PC-3 (cell line): ENCODE data around the gene HOPX. TPM values are rescaled to one million over a fixed set of nuclear protein-coding genes. Genes with fewer than 3 reads are reported as not detected.

ENCODE experiments used
- ATAC-seq: fragments of 200-7000 bp; cut with Tn5 transposase; 2 replicates; pipeline ENCODE4 v1.9.1; 2020; ENCODE audit warnings: mild to moderate bottlenecking, moderate library complexity
- BruUV-seq: library from RNA; stranded (reverse); fragments of 400-500 nt; replicated peaks from 2 replicates; lab custom pipeline; 2021; lab: Mats Ljungman, UMichigan
- CTCF ChIA-PET: fragments of 300-600 bp; sonication (Branson Sonifier 250); formaldehyde crosslinking; loops from one replicate; lab custom pipeline; 2022; ENCODE audit warnings: antibody characterized with exemption; lab: Charles Lee
- POLR2A ChIA-PET: fragments of 300-600 bp; sonication (Branson Sonifier 250); formaldehyde crosslinking; loops from one replicate; lab custom pipeline; 2022; ENCODE audit warnings: antibody characterized with exemption; ENCODE audit not compliant: unreplicated experiment; lab: Charles Lee
- DNase-seq: peaks from one replicate; pipeline ENCODE4 v3.0.0-alpha.2; 2015
- H2AFZ ChIP-seq: fragments of 300-600 bp; sonication (generic); 2 replicates; pipeline ENCODE4 v1.6.0; 2016; ENCODE audit warnings: antibody characterized with exemption, low read length
- H3F3A ChIP-seq: fragments of 300-600 bp; sonication (generic); one replicate; pipeline ENCODE4 v1.6.0; 2017; ENCODE audit warnings: antibody characterized with exemption, low read length, control low read depth, mild to moderate bottlenecking; ENCODE audit not compliant: unreplicated experiment
- H3K27ac ChIP-seq: fragments of 300-600 bp; sonication (generic); 2 replicates; pipeline ENCODE4 v1.5.1; 2016; ENCODE audit warnings: mild to moderate bottlenecking, low read length
- H3K27me3 ChIP-seq: fragments of 300-600 bp; sonication (generic); 2 replicates; pipeline ENCODE4 v1.6.1; 2016; ENCODE audit warnings: low read length, mixed read lengths
- H3K36me3 ChIP-seq: fragments of 300-600 bp; sonication (generic); 2 replicates; pipeline ENCODE4 v1.6.1; 2016; ENCODE audit warnings: low read depth, mixed run types, low read length, mixed read lengths
- H3K4me1 ChIP-seq: fragments of 300-600 bp; sonication (generic); 2 replicates; pipeline ENCODE4 v1.5.1; 2016; ENCODE audit warnings: low read length; ENCODE audit not compliant: insufficient read depth
- H3K4me2 ChIP-seq: fragments of 300-600 bp; sonication (generic); 2 replicates; pipeline ENCODE4 v1.6.0; 2016; ENCODE audit warnings: low read length
- H3K4me3 ChIP-seq: fragments of 300-600 bp; sonication (generic); 2 replicates; pipeline ENCODE4 v1.5.1; 2016; ENCODE audit warnings: mild to moderate bottlenecking, low read length, mixed read lengths
- H3K79me2 ChIP-seq: fragments of 300-600 bp; sonication (generic); 2 replicates; pipeline ENCODE4 v1.6.1; 2017; ENCODE audit warnings: low read length, mixed read lengths
- H3K9ac ChIP-seq: fragments of 300-600 bp; sonication (generic); 2 replicates; pipeline ENCODE4 v1.6.0; 2016; ENCODE audit warnings: mild to moderate bottlenecking, low read length
- H3K9me2 ChIP-seq: fragments of 300-600 bp; sonication (generic); replicated peaks from 2 replicates; pipeline ENCODE4 v1.6.1; 2016; ENCODE audit warnings: mixed run types, low read length, mixed read lengths
- H3K9me3 ChIP-seq: fragments of 300-600 bp; sonication (generic); 2 replicates; pipeline ENCODE4 v1.6.1; 2016; ENCODE audit warnings: low read length, mixed read lengths
- H4K20me1 ChIP-seq: fragments of 300-600 bp; sonication (generic); 2 replicates; pipeline ENCODE4 v1.6.1; 2016; ENCODE audit warnings: low read length, mixed read lengths
- EZH2 ChIP-seq: fragments of 300-600 bp; sonication (generic); IDR thresholded peaks from one replicate; pipeline ENCODE4 v1.6.1; 2017; ENCODE audit warnings: antibody characterized with exemption, mild to moderate bottlenecking, low read length; ENCODE audit not compliant: unreplicated experiment
- EZH2phosphoT487 ChIP-seq: fragments of 300-600 bp; sonication (generic); IDR thresholded peaks from 2 replicates; pipeline ENCODE4 v1.6.1; 2018; ENCODE audit warnings: mild to moderate bottlenecking, antibody characterized with exemption, low read length, borderline replicate concordance
- intact Hi-C: fragments of 100-400 bp; cut with micrococcal nuclease; formaldehyde crosslinking; loops from 2 replicates; pipeline ENCODE4 v1.9.0; 2023
- total RNA-seq: library from RNA; depleted of rRNA; stranded (reverse); fragments of >200 nt; gene quantifications from 2 replicates; pipeline ENCODE4 v1.2.3, GENCODE V29; 2014
- TF ChIP-seq, protein P1 (sequence below): fragments of 300-600 bp; sonication (generic); conservative IDR thresholded peaks from 2 replicates; pipeline ENCODE4 v1.5.1; 2017; ENCODE audit warnings: antibody characterized with exemption, low read depth, mild to moderate bottlenecking, low read length

HOPX gene
- total RNA-seq, 1 experiment from 2014 or later = 0.87 TPM

GRCh38 chr4:56648021-56648823, 32.9 kb downstream of the HOPX start:
- TF ChIP-seq EZH2 (no peak), EZH2phosphoT487 (no peak)
- TF ChIP-seq, protein P1, sequence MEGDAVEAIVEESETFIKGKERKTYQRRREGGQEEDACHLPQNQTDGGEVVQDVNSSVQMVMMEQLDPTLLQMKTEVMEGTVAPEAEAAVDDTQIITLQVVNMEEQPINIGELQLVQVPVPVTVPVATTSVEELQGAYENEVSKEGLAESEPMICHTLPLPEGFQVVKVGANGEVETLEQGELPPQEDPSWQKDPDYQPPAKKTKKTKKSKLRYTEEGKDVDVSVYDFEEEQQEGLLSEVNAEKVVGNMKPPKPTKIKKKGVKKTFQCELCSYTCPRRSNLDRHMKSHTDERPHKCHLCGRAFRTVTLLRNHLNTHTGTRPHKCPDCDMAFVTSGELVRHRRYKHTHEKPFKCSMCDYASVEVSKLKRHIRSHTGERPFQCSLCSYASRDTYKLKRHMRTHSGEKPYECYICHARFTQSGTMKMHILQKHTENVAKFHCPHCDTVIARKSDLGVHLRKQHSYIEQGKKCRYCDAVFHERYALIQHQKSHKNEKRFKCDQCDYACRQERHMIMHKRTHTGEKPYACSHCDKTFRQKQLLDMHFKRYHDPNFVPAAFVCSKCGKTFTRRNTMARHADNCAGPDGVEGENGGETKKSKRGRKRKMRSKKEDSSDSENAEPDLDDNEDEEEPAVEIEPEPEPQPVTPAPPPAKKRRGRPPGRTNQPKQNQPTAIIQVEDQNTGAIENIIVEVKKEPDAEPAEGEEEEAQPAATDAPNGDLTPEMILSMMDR = no peak
- Histone ChIP-seq H3K79me2 (no peaks in the 10 kb centered on the region), H3K4me3 (no peak overlapping the region), H3K9ac (no peak overlapping the region), H3K27me3 (no peaks in the 10 kb centered on the region), H2AFZ (no peak overlapping the region), H4K20me1 (no peaks in the 10 kb centered on the region), H3K9me2 (no peaks in the 10 kb centered on the region), H3K4me1 (peaks cover 2% of the 10 kb centered on the region), H3K36me3 (no peaks in the 10 kb centered on the region), H3K9me3 (no peaks in the 10 kb centered on the region), H3K27ac (no peak overlapping the region), H3F3A (no peaks in the 10 kb centered on the region), H3K4me2 (no peak overlapping the region)
- ChIA-PET POLR2A (no interaction called here), CTCF (no interaction called here)
- BruUV-seq = no TSS peak
- DNase-seq = no peak
- intact Hi-C loops = no loop called here
- no peak for ATAC-seq

- Histone ChIP-seq H3K27me3 (no peaks in the 10 kb centered on the region), H2AFZ (no peak overlapping the region), H3F3A (no peaks in the 10 kb centered on the region), H3K4me1 (peaks cover 17% of the 10 kb centered on the region), H3K27ac (no peak overlapping the region), H3K4me2 (no peak overlapping the region), H3K9me3 (no peaks in the 10 kb centered on the region), H3K9me2 (no peaks in the 10 kb centered on the region), H3K9ac (no peak overlapping the region), H3K36me3 (no peaks in the 10 kb centered on the region), H4K20me1 (no peaks in the 10 kb centered on the region), H3K4me3 (no peak overlapping the region), H3K79me2 (no peaks in the 10 kb centered on the region)
- no peak for DNase-seq
- TF ChIP-seq, protein P1 = no peak
- TF ChIP-seq EZH2 (no peak), EZH2phosphoT487 (no peak)
- no peak for ATAC-seq
- intact Hi-C loops = no loop called here
- BruUV-seq = no TSS peak
- ChIA-PET POLR2A (no interaction called here), CTCF (no interaction called here)
These were observed 34.8 kb downstream of the HOPX start for GRCh38 chr4:56646341-56646740.

DNA sequence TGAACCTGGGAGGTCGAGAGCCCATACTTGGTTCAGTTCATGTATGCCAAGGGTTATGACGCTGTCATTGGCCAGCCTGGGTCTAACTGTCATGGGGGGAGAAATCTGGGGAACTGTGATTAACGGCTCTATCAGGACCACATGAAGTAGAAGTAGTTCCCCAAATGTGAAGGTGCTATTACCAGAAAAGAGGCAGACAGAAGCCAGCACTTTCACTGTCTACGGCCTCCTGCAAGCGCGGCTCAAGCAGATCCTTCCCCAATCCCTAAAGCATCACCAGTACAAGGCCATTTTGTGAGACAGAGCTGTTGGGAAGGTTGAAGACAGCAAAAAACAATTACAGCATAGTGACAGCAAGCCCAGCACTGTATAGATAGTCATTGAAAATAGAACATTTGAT, 37.5 kb downstream of the HOPX start:
- Histone ChIP-seq H3K27ac (no peak overlapping the region), H2AFZ (no peak overlapping the region), H3K36me3 (no peaks in the 10 kb centered on the region), H3K4me2 (no peak overlapping the region), H3K79me2 (no peaks in the 10 kb centered on the region), H3K27me3 (no peaks in the 10 kb centered on the region), H3K9me2 (no peaks in the 10 kb centered on the region), H3K4me3 (no peak overlapping the region), H3K9me3 (no peaks in the 10 kb centered on the region), H3K9ac (no peak overlapping the region), H3K4me1 (peaks cover 35% of the 10 kb centered on the region), H3F3A (no peaks in the 10 kb centered on the region), H4K20me1 (no peaks in the 10 kb centered on the region)
- CTCF ChIA-PET = no interaction called here
- POLR2A ChIA-PET = no interaction called here
- intact Hi-C loops = loop anchor here (5.0 kb wide), 2 partner anchors 66 to 114 kb away; no protein-coding TSS in a partner anchor
- DNase-seq = no peak
- no peak for ATAC-seq
- BruUV-seq = no TSS peak
- TF ChIP-seq EZH2phosphoT487 (no peak), EZH2 (no peak)
- TF ChIP-seq, protein P1 = no peak
